Gastroesophageal sphincter (tissue), 3 donors: ENCODE data around the gene KANK2.

Experiments used
- CTCF ChIP-seq, 4 experiments: fragments of 200-600 bp in 2 of 4; fragments of 450-650 bp in 2 of 4; sonication (generic) in 1 of 4; IDR thresholded peaks; one replicate each; pipeline ENCODE4 v1.5.1; 2017 to 2019; ENCODE audit warnings: antibody characterized with exemption in 4 of 4, mild to moderate bottlenecking in 2 of 4, moderate library complexity in 2 of 4
- POLR2A ChIP-seq, 2 donors: fragments of 450-650 bp; IDR thresholded peaks; one replicate each; pipeline ENCODE4 v1.6.1; 2017; ENCODE audit warnings: antibody characterized with exemption in 2 of 2, mild to moderate bottlenecking in 2 of 2, moderate library complexity in 1 of 2

GRCh38 chr19:11180346-11180745, 17.0 kb downstream of the KANK2 start:
- TF ChIP-seq POLR2A (IDR thresholded peaks at IDR 0.05) (no peak), CTCF (IDR thresholded peaks at IDR 0.05) (no peak)
